NCI-H2196 (cell line): ENCODE results near the gene ROPN1L.

Experiments
- DNase-seq: peaks from one replicate; lab custom pipeline; 2025; ENCODE audit not compliant: unreplicated experiment; lab: John Stamatoyannopoulos, UW

Gene ROPN1L

GRCh38 chr5:10457682-10458574, 16.2 kb downstream of the ROPN1L start:
- no peak for DNase-seq

GRCh38 chr5:10459080-10460055, 17.7 kb downstream of the ROPN1L start:
- no peak for DNase-seq

DNA sequence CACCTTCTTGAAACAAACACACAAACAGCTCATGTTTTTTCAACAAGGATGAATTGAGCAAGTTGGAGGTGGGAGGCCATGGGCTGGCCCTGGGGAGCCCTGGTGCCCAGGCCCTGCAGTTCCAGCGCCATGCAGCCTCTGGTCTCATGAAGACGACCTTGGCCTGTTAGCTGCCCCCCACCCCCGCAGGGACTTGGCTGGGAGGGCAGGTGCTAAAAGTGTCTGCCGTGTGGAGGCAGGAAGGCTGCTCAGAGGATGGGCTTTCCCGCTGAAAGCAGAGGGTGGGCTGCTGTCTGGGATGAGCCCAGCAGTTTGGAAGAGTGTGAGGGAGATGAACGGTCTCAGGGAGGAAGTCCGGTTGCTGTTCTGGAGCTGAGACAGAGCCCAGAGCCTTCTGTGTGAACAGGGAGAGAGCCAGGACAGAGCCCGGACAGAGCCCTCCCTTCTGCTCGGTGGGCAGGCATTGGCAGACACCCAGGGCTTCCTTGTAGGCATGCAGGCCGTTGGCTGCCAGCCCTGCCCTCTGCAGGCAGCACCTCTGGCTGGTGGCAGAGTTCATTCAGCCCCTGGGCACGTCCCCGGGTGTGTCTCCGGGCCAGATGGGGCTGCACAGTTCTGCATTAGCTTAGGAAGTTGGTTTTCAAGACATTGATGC, 18.7 kb downstream of the ROPN1L start:
- DNase-seq, result no peak

- DNase-seq, result no peak
Measured at GRCh38 chr5:10461041-10461440, 19.4 kb downstream of the ROPN1L start.

DNA sequence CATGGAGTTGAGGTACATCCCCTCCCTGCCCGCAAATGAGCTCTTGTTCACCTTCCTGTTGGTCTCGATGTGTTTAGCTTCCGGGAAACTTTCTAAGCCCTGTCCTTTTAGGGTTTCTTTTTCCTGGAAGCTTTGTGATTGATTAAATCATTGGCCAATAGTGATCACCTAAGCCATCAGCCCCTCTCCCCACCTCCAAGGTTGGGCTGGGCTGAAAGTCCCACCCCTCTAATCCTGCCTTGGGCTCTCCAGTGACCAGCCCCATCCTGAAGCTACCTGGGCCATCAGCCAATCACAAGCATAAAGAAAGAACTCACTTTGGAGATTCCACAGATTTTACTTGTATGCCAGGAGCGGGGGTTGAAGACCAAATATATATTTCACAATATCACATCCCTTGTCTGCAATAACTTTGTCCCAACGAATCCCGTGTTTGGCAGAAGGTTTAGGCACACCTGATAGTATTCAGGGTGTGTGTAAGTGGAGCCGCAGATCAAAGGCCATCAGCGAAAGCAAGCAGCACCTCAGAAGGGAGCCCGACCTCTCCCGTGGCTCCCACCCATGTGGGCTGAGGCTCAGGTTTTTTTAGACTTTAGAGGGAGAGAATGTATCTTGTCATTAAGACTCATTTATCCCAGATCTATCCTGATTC, 20.4 kb downstream of the ROPN1L start:
- no peak for DNase-seq

DNA sequence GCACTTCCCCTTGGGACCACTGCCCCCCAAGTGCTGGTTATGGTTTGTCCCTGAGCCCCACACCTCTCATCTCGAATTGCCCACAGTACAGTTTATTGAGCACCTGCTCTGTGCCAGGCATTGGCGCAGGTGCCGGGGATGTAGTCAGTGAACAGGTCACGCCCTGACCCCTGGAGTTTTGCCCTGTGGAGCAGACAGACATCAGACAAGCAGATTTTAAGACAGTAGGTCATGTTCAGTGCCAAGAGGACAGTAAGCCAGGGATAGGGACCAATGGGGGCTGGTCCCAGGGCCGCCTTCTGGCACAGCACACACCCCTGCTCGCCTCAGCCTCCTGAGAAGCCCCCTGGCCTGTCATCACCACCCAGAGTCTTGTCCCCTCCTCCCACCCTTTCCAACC, 21.9 kb downstream of the ROPN1L start:
- DNase-seq, result no peak

DNA sequence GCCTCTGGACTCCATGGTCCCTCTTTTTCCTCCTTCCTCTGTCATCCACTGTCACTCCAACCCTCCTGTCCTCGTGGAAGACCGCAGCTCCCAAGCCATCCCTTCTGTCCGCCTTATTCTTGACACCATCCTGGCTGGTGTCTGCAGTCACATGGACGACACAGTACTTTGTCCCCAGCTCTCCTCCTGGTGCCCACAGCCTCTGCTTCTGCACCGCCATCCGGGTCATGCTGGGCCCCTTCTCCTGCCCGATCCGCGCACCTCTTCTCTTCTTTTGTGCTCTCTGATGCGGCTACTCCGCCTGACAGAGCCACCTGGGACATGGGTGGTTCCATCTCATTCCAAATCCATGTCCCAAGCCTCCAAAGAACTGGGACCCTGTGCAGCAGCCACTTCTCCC, 22.5 kb downstream of the ROPN1L start:
- DNase-seq, result no peak

GRCh38 chr5:10465726-10466125, 24.0 kb downstream of the ROPN1L start:
- no peak for DNase-seq

- no peak for DNase-seq
Measured at GRCh38 chr5:10466446-10467073, 24.9 kb downstream of the ROPN1L start.

GRCh38 chr5:10467281-10468198, 25.9 kb downstream of the ROPN1L start:
- DNase-seq, result no peak

DNA sequence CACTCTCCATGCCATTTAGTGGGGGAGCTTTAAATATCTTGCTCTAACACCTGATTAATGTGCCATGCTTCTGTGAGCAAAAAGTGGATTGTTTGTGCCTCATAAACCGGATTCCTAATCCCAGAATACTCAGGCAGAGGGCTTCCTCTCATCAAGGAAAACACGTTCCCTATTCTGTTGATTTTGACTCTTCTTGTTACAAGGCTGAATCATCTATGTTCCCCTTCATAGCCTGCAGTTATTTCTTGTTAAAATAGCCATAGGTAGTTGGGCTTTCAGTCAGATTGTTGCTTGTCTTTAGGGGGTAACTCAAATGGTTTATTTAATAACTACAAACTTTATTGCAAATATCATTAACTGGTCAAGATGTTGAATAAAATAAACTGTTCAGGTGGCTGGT, 26.6 kb downstream of the ROPN1L start:
- no peak for DNase-seq

GRCh38 chr5:10469253-10470050, 27.8 kb downstream of the ROPN1L start:
- DNase-seq, result no peak

GRCh38 chr5:10470669-10471068, 29.0 kb downstream of the ROPN1L start:
- DNase-seq, result no peak

DNA sequence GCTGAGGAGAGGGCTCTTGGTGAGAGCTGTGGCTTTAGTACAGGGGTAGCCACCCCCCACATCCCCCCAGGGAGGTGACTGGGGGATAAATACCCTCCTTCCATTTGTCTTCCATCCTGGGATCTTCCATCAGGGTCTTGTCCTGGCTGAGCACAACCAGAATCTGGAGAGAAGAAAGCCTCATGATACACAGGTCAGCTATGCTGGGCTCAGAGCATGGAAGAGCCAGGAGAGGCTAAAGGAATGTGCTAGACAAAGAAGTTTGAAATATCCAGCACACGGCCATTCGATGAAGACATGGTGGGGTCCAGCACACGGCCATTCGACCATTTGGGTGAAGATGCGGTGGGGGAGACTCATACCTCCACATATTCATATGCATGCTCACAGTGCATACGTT, 30.0 kb downstream of the ROPN1L start:
- DNase-seq, result no peak

DNA sequence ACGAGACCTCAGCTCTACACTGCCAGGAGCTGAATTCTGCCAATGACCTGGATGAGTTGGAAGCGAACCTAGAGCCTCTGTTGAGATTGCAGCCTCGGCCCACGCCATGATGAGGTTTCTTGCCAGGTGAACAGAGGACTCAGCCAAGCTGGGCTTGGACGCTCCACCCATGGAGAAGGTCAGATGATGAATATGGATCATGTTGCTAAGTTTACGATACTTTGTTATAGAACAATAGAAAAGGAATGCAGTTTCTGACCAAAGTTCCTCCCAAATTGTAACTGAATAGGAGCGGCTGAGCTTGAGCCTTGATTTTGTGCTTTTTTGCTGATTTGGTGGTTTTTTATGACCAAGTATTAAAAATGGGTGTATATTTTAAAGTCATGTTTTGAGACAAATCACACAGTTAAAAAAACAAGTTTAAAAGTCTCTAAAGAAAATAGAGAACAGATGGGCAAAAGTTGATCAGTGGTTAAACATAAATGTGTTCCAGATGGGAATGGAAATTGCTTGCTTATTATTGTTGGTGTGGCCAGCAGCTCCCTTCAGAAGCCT, 32.9 kb downstream of the ROPN1L start:
- DNase-seq, result no peak

- DNase-seq, result no peak
Measured at GRCh38 chr5:10475931-10476676, 34.4 kb downstream of the ROPN1L start.

DNA sequence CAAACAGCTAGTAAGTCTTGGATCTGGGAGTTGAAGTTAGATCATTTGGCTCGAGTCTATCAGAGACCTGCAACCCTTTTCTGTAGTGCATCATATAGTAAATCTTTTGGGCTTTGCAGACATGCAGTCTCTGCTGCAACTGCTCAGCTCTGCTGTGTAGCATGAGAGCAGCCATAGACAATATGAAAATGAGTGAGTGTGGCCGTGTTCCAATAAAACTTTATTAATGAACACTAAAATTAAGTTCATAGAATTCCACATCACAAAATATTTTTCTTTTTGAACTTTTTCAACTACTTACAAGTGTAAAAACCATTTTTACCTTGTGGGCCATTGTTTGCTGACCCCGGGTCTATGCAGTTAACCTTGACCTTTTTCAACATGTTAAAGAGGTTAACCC, 35.2 kb downstream of the ROPN1L start:
- DNase-seq, result no peak
